Retinal pigment epithelial cell (primary cell): Measurements from ENCODE around the gene CREB3L2.
A peak's percentile ranks its signal among the peaks of the same experiment; 100 is the strongest.

ENCODE experiments used
- DNase-seq: peaks from one replicate; pipeline ENCODE4 v3.0.0-alpha.2; 2010; ENCODE audit warnings: low read depth
- H3K4me3 ChIP-seq: 2 replicates; pipeline ENCODE4 v1.5.1; 2011; ENCODE audit warnings: mild to moderate bottlenecking, low read length, control low read depth, moderate library complexity
- CTCF ChIP-seq: conservative IDR thresholded peaks from 2 replicates; pipeline ENCODE4 v1.5.1; 2011; ENCODE audit warnings: low read depth, low read length, control low read depth, inconsistent platforms

The CREB3L2 gene

GRCh38 chr7:137953665-137954470, 48.0 kb downstream of the CREB3L2 start:
- DNase-seq, result peak; percentile 90
- no peak for TF ChIP-seq CTCF
- peak overlapping the region; percentile 19 for H3K4me3 ChIP-seq

GRCh38 chr7:137953043-137953664, 48.7 kb downstream of the CREB3L2 start:
- no peak for TF ChIP-seq CTCF
- peak; percentile 99 for DNase-seq
- H3K4me3 ChIP-seq, result peak overlapping the region; percentile 19

GRCh38 chr7:137952426-137952805, 49.5 kb downstream of the CREB3L2 start:
- TF ChIP-seq CTCF, result no peak
- DNase-seq, result no peak
- no peak overlapping the region for H3K4me3 ChIP-seq

- no peak for DNase-seq
- TF ChIP-seq CTCF, result no peak
- H3K4me3 ChIP-seq, result no peak overlapping the region
These were observed 50.0 kb downstream of the CREB3L2 start for GRCh38 chr7:137951700-137952425.

GRCh38 chr7:137950967-137951366, 50.9 kb downstream of the CREB3L2 start:
- H3K4me3 ChIP-seq, result no peak overlapping the region
- DNase-seq, result no peak
- TF ChIP-seq CTCF, result no peak

GRCh38 chr7:137950263-137950621, 51.6 kb downstream of the CREB3L2 start:
- H3K4me3 ChIP-seq, result no peak overlapping the region
- no peak for TF ChIP-seq CTCF
- DNase-seq, result no peak
